ENCODE data around the gene CFLAR.

DNA sequence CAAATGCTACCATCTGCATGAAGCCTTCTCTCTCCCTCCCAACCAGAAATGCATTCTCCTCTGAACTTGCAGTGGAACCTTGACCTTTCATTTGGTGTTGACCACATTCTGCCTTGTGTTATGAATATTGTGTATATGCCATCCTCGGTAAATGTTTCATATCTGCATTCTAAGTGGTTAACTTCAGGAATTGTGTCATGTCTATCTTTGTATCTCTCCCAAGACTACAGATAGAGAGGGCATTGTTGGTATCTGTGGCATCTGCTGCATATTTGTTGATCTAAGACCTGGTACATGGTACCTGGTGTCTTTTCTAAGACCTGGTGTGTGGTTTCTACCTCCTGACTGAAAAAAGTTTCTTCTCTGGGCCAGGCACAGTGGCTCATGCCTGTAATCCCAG, 101.0 kb downstream of the CFLAR start:
- TF ChIP-seq, protein P1, sequence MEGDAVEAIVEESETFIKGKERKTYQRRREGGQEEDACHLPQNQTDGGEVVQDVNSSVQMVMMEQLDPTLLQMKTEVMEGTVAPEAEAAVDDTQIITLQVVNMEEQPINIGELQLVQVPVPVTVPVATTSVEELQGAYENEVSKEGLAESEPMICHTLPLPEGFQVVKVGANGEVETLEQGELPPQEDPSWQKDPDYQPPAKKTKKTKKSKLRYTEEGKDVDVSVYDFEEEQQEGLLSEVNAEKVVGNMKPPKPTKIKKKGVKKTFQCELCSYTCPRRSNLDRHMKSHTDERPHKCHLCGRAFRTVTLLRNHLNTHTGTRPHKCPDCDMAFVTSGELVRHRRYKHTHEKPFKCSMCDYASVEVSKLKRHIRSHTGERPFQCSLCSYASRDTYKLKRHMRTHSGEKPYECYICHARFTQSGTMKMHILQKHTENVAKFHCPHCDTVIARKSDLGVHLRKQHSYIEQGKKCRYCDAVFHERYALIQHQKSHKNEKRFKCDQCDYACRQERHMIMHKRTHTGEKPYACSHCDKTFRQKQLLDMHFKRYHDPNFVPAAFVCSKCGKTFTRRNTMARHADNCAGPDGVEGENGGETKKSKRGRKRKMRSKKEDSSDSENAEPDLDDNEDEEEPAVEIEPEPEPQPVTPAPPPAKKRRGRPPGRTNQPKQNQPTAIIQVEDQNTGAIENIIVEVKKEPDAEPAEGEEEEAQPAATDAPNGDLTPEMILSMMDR (IDR thresholded peaks at IDR 0.05; ENCODE audit: poor library complexity, severe bottlenecking): no peak
- no peak for TF ChIP-seq MXI1 (conservative IDR thresholded peaks at IDR 0.05; ENCODE audit: poor library complexity, severe bottlenecking)
- TF ChIP-seq TAF1 (IDR thresholded peaks at IDR 0.05; ENCODE audit: low read depth): no peak

Data from neural cell (in vitro differentiated cells).